ENCODE data around the gene MEDAG.
A peak's percentile ranks its signal among the peaks of the same experiment; 100 is the strongest.

The MEDAG gene

GRCh38 chr13:30874111-30874510 lies 32.0 kb upstream of the MEDAG start:
- no peak overlapping the region for H3K4me3 ChIP-seq (ENCODE audit: low read depth, low read length)
- no peak for TF ChIP-seq CTCF (IDR thresholded peaks at IDR 0.05; ENCODE audit: low read depth, low read length, missing control alignments)
- in situ Hi-C loops (cut with HindIII; ENCODE audit: low pct_ligation_motif_present, low sequenced_read_pairs) = no loop called here
- no peak overlapping the region for H3K27ac ChIP-seq
- DNase-seq = no peak
- no peaks in the 10 kb centered on the region for H3K36me3 ChIP-seq (replicated peaks)
- no peaks in the 10 kb centered on the region for H3K27me3 ChIP-seq (replicated peaks)

- in situ Hi-C loops (cut with HindIII; ENCODE audit: low pct_ligation_motif_present, low sequenced_read_pairs) = no loop called here
- DNase-seq = no peak
- no peak overlapping the region for H3K4me3 ChIP-seq (ENCODE audit: low read depth, low read length)
- H3K36me3 ChIP-seq (replicated peaks) = no peaks in the 10 kb centered on the region
- TF ChIP-seq CTCF (IDR thresholded peaks at IDR 0.05; ENCODE audit: low read depth, low read length, missing control alignments) = no peak
- H3K27me3 ChIP-seq (replicated peaks) = no peaks in the 10 kb centered on the region
- H3K27ac ChIP-seq = no peak overlapping the region
Observed at GRCh38 chr13:30874561-30874960, 31.5 kb upstream of the MEDAG start.

- Histone ChIP-seq H3K36me3 (replicated peaks) (no peaks in the 10 kb centered on the region), H3K4me3 (ENCODE audit: low read depth, low read length) (no peak overlapping the region), H3K27ac (peak overlapping the region; percentile 24), H3K27me3 (replicated peaks) (no peaks in the 10 kb centered on the region)
- no peak for TF ChIP-seq CTCF (IDR thresholded peaks at IDR 0.05; ENCODE audit: low read depth, low read length, missing control alignments)
- in situ Hi-C loops (cut with HindIII; ENCODE audit: low pct_ligation_motif_present, low sequenced_read_pairs) = no loop called here
- peak; percentile 65 for DNase-seq
Observed at GRCh38 chr13:30877335-30877734, 28.7 kb upstream of the MEDAG start.

- H3K27me3 ChIP-seq (replicated peaks) = no peaks in the 10 kb centered on the region
- peak; percentile 16 for DNase-seq
- TF ChIP-seq CTCF (IDR thresholded peaks at IDR 0.05; ENCODE audit: low read depth, low read length, missing control alignments) = no peak
- in situ Hi-C loops (cut with HindIII; ENCODE audit: low pct_ligation_motif_present, low sequenced_read_pairs) = no loop called here
- no peaks in the 10 kb centered on the region for H3K36me3 ChIP-seq (replicated peaks)
- H3K4me3 ChIP-seq (ENCODE audit: low read depth, low read length) = no peak overlapping the region
- peak overlapping the region; percentile 81 for H3K27ac ChIP-seq
Observed at GRCh38 chr13:30880151-30880855, 25.8 kb upstream of the MEDAG start.

GRCh38 chr13:30880856-30881155 lies 25.3 kb upstream of the MEDAG start:
- no peak overlapping the region for H3K4me3 ChIP-seq (ENCODE audit: low read depth, low read length)
- DNase-seq = peak; percentile 89

More at GRCh38 chr13:30880856-30881155, 25.3 kb upstream of the MEDAG start:
- no peaks in the 10 kb centered on the region for H3K27me3 ChIP-seq (replicated peaks)
- in situ Hi-C loops (cut with HindIII; ENCODE audit: low pct_ligation_motif_present, low sequenced_read_pairs) = no loop called here
- peak overlapping the region; percentile 81 for H3K27ac ChIP-seq
- TF ChIP-seq CTCF (IDR thresholded peaks at IDR 0.05; ENCODE audit: low read depth, low read length, missing control alignments) = no peak
- no peaks in the 10 kb centered on the region for H3K36me3 ChIP-seq (replicated peaks)
